OCI-LY1 (cell line): ENCODE measurements around the gene RAD51B.

Experiments
- H2AFZ ChIP-seq: fragments of 200-600 bp; sonication (generic), shearing (Covaris generic); 2 replicates; pipeline ENCODE4 v1.6.0; 2014; ENCODE audit warnings: antibody characterized with exemption, mild to moderate bottlenecking, low read length
- H3F3A ChIP-seq: fragments of 200-600 bp; sonication (generic), shearing (Covaris generic); 2 replicates; pipeline ENCODE4 v1.6.0; 2014; ENCODE audit warnings: mild to moderate bottlenecking, antibody characterized with exemption, low read length, moderate library complexity; ENCODE audit not compliant: insufficient read depth
- H3K27ac ChIP-seq: fragments of 200-600 bp; sonication (generic); 2 replicates; pipeline ENCODE4 v1.5.1; 2014; ENCODE audit warnings: low read length, mixed run types, mild to moderate bottlenecking, low read depth; ENCODE audit not compliant: poor library complexity, severe bottlenecking
- H3K27me3 ChIP-seq: fragments of 200-600 bp; sonication (generic); 2 replicates; pipeline ENCODE4 v1.6.0; 2014; ENCODE audit warnings: antibody characterized with exemption, mild to moderate bottlenecking, low read length, moderate library complexity; ENCODE audit not compliant: insufficient read depth
- H3K36me3 ChIP-seq: fragments of 200-600 bp; sonication (generic); 2 replicates; pipeline ENCODE4 v1.6.1; 2014; ENCODE audit warnings: mild to moderate bottlenecking, antibody characterized with exemption, low read length, moderate library complexity, mixed read lengths; ENCODE audit not compliant: insufficient read depth
- H3K4me1 ChIP-seq: fragments of 200-600 bp; sonication (generic); 2 replicates; pipeline ENCODE4 v1.5.1; 2014; ENCODE audit warnings: mild to moderate bottlenecking, low read length, moderate library complexity; ENCODE audit not compliant: insufficient read depth, severe bottlenecking
- H3K4me2 ChIP-seq: fragments of 200-600 bp; sonication (generic), shearing (Covaris generic); 2 replicates; pipeline ENCODE4 v1.6.1; 2014; ENCODE audit warnings: low read length
- H3K4me3 ChIP-seq: fragments of 200-600 bp; sonication (generic); 2 replicates; pipeline ENCODE4 v1.5.1; 2014; ENCODE audit warnings: low read length, low read depth, mild to moderate bottlenecking, mixed read lengths; ENCODE audit not compliant: poor library complexity, severe bottlenecking
- H3K79me2 ChIP-seq: fragments of 200-600 bp; shearing (Covaris generic); 2 replicates; pipeline ENCODE4 v1.6.1; 2016; ENCODE audit warnings: mixed run types, low read length, mixed read lengths; ENCODE audit not compliant: insufficient read depth
- H3K9ac ChIP-seq: fragments of 200-600 bp; sonication (generic), shearing (Covaris generic); 2 replicates; pipeline ENCODE4 v1.6.1; 2014; ENCODE audit warnings: mild to moderate bottlenecking, low read length, mixed read lengths
- H3K9me2 ChIP-seq: fragments of 200-600 bp; sonication (generic), shearing (Covaris generic); 2 replicates; pipeline ENCODE4 v1.6.1; 2014; ENCODE audit warnings: low read depth, mild to moderate bottlenecking, low read length, mixed read lengths
- H3K9me3 ChIP-seq: fragments of 200-600 bp; shearing (Covaris generic); 2 replicates; pipeline ENCODE4 v1.6.1; 2014; ENCODE audit warnings: low read length, mixed read lengths
- H4K20me1 ChIP-seq: fragments of 200-600 bp; sonication (generic), shearing (Covaris generic); 2 replicates; pipeline ENCODE4 v1.6.0; 2016; ENCODE audit warnings: mild to moderate bottlenecking, low read length; ENCODE audit not compliant: insufficient read depth
- CTCF ChIP-seq: fragments of 200-600 bp; sonication (generic), shearing (Covaris generic); IDR thresholded peaks from 2 replicates; pipeline ENCODE4 v1.5.1; 2017; ENCODE audit warnings: mild to moderate bottlenecking, antibody characterized with exemption, low read length, moderate library complexity, mixed read lengths
- EZH2 ChIP-seq: fragments of 200-600 bp; sonication (generic), shearing (Covaris generic); IDR thresholded peaks from 2 replicates; pipeline ENCODE4 v1.8.0; 2017; ENCODE audit warnings: borderline replicate concordance, mixed run types, mild to moderate bottlenecking, antibody characterized with exemption, low read length, moderate library complexity, mixed read lengths

RAD51B gene

DNA sequence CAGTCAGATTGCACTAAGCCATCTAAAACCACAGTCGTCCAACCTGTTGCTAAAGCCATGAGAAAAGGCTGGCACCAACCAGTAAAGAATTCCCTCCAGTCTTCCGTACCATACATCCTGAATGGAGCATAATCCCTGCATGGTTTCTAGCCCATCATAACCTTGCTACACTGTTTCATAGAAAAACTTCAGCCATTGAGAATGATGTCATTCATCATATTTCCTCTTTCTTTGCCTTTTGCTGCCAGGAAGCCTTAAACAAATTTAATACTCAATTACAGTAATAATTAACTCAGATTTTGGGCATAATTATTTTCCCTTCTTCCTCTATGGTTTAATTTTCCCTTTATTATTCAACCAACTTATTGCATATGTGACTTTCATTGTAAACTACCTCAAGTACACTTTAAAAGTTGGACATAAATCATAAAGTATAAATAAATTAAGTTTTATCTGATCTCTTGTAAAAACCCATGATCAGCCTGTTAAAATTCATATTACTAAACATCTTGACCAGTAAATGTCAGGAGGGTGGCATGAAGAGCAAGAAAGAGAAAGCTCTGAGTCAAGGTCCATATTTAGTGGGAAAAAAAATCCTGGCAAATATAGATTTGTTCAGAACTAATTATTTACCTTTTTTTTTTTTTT is 708.6 kb downstream of the RAD51B start:
- H3F3A ChIP-seq = no peaks in the 10 kb centered on the region
- peaks cover 9% of the 10 kb centered on the region for H3K9me3 ChIP-seq
- H3K9me2 ChIP-seq = no peaks in the 10 kb centered on the region
- H3K27ac ChIP-seq = no peak overlapping the region
- H3K4me1 ChIP-seq = no peaks in the 10 kb centered on the region
- H3K36me3 ChIP-seq = no peaks in the 10 kb centered on the region
- H2AFZ ChIP-seq = no peak overlapping the region
- no peak overlapping the region for H3K4me2 ChIP-seq
- H4K20me1 ChIP-seq = no peaks in the 10 kb centered on the region
- no peak overlapping the region for H3K9ac ChIP-seq
- H3K79me2 ChIP-seq = no peaks in the 10 kb centered on the region
- H3K27me3 ChIP-seq = no peaks in the 10 kb centered on the region
- no peak overlapping the region for H3K4me3 ChIP-seq
- TF ChIP-seq CTCF = no peak
- TF ChIP-seq EZH2 = no peak

DNA sequence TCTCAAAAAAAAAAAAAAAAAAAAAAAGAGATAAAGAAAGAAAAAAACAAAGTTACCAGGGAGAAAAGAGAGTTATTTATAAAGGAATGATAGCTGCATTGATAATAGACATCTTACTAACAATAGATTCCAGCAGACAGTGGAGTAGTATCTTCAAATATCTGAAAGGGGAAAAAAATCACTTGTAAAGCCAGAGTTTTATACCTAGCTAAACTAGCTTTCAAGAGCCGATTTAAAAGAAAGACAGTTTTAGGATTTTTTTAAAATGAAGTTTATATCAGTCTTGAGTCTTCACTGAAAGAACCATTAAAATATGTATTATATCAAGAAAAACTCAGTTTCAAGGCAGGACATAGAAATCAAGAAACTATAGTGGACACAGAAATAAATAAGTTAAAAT is 710.9 kb downstream of the RAD51B start:
- Histone ChIP-seq H3K27ac (no peak overlapping the region), H3K9me3 (peaks cover 9% of the 10 kb centered on the region), H3K4me1 (no peaks in the 10 kb centered on the region), H3K27me3 (no peaks in the 10 kb centered on the region), H3K36me3 (no peaks in the 10 kb centered on the region), H2AFZ (no peak overlapping the region), H3F3A (no peaks in the 10 kb centered on the region), H3K4me3 (no peak overlapping the region), H3K9me2 (no peaks in the 10 kb centered on the region), H3K4me2 (no peak overlapping the region), H3K79me2 (no peaks in the 10 kb centered on the region), H4K20me1 (no peaks in the 10 kb centered on the region), H3K9ac (no peak overlapping the region)
- TF ChIP-seq EZH2 = no peak
- TF ChIP-seq CTCF = no peak

- Histone ChIP-seq H3K36me3 (no peaks in the 10 kb centered on the region), H3K9me2 (no peaks in the 10 kb centered on the region)
These were observed 712.9 kb downstream of the RAD51B start for GRCh38 chr14:68532496-68532895.

More at GRCh38 chr14:68532496-68532895, 712.9 kb downstream of the RAD51B start:
- Histone ChIP-seq H3K9me3 (peaks cover 9% of the 10 kb centered on the region), H3K9ac (no peak overlapping the region), H3K79me2 (no peaks in the 10 kb centered on the region), H3K4me2 (no peak overlapping the region), H3K4me1 (no peaks in the 10 kb centered on the region), H2AFZ (no peak overlapping the region), H3F3A (no peaks in the 10 kb centered on the region), H3K27ac (no peak overlapping the region), H3K4me3 (no peak overlapping the region), H4K20me1 (no peaks in the 10 kb centered on the region), H3K27me3 (no peaks in the 10 kb centered on the region)
- TF ChIP-seq EZH2 (no peak), CTCF (no peak)
